Fibroblast of upper back skin (primary cell): ENCODE measurements around the gene PHPT1.
"Not testable (repeated sequence)": the region's sequence is repeated elsewhere in the genome, so short reads cannot be mapped to it uniquely, and the experiment has no call there.

ENCODE experiments used
- DNase-seq: peaks from one replicate; pipeline ENCODE4 v3.0.0-alpha.2; 2013

Gene PHPT1

DNA sequence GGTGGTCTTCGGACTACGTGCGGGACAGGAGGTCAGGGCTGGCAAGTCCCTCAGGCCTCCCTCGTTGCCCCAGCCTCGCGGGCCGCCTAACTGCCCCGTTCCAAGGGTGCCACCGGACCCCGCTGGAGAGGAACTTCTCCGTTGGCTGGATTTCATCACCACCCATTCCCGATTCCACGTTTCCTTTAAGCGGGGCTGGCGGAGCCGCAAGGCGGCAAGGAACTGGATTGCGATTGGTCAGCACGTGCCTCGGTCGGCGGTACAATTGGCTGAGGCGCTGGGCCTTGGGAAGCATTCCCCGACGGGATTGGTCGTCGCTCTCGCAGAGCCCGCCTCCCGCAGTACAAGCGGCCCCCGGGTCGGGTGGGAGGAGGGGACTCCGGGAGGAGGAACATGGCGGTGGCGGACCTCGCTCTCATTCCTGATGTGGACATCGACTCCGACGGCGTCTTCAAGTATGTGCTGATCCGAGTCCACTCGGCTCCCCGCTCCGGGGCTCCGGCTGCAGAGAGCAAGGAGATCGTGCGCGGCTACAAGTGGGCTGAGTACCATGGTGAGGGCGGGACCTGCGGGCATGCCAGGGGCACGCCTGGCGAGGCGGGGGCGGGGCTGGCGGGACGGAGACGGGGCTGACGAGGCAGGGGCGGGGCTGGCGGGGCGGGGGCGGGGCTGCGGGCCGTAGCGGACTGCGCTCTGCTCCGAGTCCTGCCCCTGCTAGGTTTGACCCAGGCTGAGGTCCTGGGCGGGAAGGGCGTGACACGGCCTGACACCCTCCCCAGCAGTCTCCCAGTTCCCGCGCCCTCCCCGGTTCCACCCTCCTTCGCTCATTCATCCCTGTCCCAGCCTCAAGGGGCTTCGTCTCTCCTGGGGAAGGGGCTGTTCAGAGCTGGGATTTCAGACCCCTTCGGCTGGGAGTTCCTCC is at the start of gene PHPT1:
Gene PHPT1 (plus strand): TSS at position 372 of the 922 bp plus-strand sequence. CDS start 22 bp downstream, at position 394.
- peak; percentile 99 for DNase-seq

DNA sequence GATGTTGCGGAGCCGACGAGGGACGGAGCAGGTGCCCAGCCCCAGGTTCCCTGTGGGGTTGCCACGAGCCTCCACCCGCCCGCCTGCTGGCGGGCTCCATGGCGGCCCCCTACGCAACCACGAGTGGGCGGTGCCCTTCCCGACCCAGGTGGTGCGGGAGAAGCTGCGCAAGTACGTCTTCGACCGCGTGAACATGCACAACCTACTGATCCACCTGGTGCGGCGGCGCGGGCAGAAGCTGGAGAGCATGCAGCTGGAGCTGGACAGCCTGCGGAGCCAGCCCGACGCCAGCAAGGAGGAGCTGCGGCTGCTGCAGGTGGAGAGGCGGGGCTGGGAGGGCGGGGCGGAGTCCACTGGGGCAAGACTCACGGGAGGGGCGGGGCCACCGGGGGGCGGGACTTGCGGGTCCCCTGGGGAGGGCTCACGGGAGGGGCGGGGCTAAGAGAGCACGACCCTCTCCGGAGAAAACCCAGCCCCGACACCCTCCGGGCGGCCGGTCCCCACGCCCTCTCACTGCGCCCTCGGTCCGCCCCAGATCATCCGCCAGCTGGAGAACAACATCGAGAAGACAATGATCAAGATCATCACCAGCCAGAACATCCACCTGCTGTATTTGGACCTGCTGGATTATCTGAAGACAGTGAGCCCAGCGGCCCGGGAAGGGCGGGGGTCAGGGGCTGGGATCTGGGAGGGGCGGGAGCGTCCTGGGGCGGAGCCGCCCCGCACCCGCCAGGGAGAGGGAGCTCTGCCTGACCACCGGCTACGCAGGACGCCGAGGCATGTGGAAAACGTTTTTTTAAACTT is 49.2 kb upstream of the PHPT1 start:
- no peak for DNase-seq

DNA sequence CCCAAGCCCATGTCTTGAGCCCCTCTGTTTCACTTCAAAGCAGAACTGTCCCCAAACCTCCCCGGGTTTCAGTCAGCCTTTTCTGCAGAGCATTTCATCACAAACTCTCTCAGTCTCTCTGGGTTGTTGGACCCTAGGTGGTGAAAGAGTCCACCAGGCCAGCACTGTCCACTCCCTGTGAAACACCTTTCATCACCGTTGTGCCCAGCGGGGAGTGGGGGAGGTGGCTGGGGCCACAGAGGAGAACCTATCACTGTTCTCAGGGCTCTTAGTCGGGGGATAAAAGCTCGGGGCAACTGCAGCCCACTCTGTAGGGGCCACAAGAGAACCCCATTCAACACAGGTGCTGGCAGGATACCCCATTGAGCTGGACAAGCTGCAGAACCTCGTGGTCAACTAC is 46.9 kb upstream of the PHPT1 start:
- no peak for DNase-seq

DNA sequence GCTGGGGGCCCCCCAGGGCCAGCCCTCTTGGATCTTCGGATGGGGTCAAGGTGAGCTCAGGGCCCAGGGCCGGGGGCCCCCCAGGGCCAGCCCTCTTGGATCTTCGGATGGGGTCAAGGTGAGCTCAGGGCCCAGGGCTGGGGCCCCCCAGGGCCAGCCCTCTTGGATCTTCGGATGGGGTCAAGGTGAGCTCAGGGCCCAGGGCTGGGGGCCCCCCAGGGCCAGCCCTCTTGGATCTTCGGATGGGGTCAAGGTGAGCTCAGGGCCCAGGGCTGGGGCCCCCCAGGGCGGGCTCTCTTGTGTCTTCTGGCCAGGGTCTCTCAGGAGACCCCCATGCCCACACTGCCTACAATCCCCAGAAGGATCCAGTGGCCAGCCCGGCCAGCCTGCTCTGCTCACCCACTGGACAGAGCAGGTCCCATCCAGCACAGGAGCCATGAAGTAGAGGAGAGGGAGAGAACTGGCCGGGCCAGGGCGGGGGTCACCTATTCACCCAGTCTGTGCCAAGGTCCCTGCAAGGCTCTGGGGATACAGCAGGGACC is 46.1 kb upstream of the PHPT1 start:
- DNase-seq, result not testable (repeated sequence)

DNA sequence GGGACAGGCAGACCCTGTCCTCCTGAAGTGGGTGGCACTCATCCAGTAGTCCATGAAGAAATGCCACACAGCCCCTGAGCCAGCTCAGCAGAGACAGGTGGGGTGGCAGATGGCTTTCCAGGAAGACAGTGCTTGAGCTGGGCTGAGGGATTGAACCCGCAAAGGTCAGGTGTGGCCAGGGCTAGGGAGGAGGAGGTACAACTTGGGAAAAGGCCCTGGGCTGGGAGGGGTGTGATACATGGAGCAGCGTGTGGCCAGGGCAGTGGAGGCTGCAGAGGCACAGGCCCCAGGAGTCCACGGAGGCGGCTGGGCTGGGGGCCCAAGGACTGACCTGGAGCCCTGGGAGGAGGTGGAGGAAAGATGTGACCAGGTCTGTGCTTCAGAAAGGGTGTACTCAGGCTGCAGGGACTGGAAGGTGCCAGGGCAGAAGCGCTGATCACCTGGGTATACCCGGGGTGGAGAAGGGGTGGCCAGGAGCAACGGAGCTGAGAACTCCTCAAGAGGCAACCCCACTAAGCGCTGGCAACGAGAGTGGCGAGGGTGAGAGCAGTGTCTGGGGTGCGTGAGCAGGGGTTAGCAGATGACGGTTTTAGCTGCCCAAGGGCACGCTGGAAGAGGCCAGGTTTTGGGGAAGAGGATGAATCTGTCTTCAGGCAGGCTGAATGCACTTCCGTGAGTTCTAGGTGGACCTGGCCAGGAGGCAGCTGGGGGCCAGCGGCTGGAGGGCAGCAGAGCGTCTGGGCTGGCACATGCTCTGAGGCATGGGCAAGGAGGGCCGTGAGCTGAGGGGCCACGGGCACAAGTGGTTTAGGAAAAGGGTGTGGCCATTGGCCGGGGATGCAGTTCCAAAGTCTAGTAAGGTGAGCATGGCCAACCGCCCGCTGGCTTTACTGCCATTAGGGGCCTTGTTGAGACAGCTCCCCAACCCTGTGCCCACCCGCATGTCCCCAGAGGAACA is 45.4 kb upstream of the PHPT1 start:
- DNase-seq, result no peak

DNA sequence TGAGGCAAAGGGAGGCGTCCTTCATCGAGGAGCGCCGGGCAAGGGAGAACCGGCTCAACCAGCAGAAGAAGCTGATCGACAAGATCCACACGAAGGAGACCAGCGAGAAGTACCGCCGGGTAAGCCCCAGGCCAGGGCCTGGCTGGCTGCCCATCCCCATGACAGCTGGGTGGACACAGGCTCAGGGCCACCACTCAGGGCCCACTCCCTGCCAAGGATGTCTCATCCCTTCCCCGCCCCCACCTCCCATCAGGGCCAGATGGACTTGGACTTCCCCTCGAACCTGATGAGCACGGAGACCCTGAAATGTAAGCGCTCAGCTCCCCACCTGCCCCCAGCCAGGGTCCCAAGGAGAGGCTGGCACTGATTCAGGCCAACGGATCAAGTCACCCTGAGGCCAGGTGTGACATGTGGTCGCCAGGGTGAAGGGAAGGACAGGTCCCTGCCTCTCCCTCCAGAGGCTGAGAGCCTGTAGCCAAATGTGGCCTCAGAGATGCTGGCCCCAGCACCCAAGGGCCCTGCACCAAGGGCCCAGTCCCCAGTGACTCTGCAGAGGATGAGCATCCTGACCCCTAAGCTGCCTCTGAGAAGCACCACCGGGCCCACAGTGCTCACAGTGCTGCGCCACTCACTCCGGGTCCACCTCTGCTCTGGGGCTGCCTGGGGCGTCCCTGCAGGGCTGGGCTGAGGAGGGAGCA is 44.6 kb upstream of the PHPT1 start:
- DNase-seq, result no peak

DNA sequence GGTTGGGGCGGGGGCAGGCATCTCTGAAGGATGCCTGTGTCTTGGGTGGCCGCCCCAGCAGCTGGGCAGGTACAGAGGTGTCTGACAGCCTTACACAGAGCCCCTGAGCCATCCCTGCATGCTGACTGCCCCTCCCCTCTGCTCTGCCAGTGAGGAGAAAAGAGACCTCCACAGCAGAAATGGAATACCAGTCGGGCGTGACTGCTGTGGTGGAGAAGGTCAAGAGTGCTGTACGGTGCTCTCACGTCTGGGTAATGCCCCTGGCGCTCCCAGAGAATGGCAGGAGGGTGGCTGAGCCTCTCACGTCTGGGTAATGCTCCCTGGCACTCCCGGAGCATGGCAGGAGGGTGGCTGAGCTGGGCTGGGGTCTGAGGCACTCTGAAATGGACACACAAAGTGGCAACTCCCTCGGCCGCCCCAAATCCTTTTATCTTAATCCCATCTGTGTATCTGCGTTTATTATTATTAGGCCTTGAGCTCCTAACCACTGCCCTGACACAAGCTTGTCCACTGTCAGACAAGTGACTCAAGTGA is 43.9 kb upstream of the PHPT1 start:
- DNase-seq, result no peak

DNA sequence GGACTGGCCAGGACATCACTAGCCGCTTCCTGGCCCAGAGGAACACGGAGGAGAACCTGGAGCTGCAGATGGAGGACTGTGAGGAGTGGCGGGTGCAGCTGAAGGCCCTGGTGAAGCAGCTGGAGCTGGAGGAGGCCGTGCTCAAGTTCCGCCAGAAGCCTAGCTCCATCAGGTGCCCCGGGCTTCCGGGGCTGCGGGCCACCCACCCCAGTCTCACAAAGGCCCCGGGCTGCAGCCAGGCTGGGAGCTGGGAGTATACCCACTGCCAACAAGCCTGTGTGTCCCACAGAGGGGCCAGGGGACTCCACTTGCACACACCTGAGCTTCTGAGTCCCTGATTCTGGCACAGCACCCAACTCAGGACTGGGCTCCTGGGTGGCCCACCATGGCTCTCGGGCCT is 43.1 kb upstream of the PHPT1 start:
- no peak for DNase-seq

DNA sequence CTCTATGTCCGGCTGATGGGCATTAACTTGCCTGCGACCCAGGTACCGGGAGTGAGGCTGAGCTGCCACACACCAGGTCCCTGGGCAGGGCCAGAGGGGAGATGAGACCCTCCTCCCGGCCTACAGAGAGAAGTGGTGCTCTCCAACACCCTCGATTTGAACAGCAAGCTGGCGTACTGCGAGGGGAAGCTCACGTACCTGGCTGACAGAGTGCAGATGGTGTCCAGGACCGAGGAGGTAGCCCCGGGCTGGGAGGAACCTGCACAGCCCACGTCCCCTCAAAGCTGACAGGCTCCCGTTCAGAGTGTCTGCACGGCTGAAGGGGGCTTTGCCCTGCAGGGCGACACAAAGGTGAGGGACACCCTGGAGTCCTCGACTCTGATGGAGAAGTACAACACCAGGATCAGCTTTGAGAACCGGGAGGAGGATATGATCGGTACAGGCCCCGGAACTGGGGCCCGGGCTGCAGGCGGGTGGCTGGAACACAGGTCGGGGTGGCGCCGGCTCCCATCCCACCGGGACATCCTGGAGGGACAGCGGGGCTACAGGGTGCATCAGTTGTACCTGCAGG is 42.5 kb upstream of the PHPT1 start:
- DNase-seq, result no peak

DNA sequence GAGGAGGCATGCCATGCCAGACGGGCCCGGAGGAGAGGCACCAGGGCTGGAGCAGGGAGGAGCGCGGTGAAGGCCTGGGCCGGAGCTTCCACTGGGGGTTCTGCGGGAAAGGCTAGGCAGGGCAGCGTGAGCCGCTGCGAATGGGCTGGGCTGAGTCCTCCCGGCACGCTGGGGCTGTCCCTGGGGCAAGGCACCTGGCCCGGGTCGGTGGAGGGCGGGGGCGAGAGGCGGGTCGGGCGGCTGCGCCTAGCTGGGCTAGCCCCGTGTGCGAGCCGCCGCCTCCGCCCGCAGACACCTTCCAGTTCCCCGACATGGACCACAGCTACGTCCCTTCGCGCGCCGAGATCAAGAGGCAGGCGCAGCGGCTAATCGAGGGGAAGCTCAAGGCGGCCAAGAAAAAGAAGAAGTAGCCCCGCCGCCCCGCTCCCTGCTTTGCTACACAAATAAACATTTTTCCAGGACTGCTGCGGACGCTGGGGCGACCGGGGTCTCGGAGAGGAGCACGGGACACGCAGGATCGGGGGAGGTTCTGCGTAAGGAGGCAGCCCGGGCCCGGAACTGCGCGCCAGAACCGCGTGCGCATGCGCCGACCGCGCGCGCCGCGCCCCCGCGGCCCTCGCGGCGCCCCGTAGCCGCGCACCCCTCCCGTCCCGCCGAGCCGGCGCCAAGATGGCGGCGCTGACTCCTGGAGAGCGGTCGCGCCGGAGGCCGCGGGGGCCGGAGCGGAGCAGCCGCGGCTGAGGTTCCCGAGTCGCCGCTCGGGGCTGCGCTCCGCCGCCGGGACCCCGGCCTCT is 41.7 kb upstream of the PHPT1 start, which contains the start of gene RABL6:
Gene RABL6 (plus strand): TSS at position 668 of the 794 bp plus-strand sequence. CDS start 249 bp downstream, outside the sequence.
- DNase-seq, result peak; percentile 67

DNA sequence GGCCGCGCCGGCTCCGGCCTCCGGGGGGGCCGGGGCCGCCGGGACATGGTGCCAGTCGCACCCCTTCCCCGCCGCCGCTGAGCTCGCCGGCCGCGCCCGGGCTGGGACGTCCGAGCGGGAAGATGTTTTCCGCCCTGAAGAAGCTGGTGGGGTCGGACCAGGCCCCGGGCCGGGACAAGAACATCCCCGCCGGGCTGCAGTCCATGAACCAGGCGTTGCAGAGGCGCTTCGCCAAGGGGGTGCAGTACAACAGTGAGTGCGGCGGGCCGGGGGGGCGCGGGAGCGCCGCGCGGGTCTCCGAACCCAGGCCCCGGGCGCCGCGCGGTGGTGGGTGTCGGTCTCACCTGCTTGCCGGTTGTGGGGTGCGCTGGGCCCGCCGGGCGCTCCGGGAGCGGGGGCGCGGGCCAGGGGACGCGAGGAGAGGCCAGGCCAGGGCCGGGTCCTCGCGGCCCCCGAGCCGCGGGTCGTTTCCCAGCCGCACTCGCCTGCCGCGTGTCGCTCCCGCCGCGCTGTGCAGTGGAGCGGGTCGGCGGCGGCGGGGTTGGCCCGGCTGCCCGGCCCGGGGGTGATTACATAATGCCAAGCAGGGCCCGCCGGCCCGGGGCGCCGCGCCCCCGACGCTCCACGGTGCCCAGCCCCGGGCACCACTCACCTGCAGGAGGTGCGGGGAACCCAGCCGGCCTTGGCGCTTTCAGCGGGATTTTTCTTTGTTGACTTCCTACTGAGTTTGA is 41.0 kb upstream of the PHPT1 start:
- DNase-seq, result no peak

DNA sequence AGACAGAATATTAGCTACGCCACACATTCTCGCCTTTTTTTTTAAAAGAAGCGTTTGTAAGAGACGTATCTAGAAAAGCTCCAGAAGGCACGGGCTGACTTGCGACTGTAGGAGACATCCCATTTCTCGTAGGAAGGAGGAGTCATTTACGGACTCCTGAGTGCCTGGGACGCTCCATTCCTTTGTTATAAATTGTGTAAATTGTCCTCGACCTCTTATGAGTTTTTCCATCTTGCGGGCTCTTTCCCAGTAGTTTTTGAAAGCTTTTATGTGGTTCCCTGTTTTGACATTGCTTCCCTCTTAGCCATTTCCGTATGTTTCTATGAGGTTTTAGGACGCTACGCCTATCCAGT is 40.4 kb upstream of the PHPT1 start:
- no peak for DNase-seq

DNA sequence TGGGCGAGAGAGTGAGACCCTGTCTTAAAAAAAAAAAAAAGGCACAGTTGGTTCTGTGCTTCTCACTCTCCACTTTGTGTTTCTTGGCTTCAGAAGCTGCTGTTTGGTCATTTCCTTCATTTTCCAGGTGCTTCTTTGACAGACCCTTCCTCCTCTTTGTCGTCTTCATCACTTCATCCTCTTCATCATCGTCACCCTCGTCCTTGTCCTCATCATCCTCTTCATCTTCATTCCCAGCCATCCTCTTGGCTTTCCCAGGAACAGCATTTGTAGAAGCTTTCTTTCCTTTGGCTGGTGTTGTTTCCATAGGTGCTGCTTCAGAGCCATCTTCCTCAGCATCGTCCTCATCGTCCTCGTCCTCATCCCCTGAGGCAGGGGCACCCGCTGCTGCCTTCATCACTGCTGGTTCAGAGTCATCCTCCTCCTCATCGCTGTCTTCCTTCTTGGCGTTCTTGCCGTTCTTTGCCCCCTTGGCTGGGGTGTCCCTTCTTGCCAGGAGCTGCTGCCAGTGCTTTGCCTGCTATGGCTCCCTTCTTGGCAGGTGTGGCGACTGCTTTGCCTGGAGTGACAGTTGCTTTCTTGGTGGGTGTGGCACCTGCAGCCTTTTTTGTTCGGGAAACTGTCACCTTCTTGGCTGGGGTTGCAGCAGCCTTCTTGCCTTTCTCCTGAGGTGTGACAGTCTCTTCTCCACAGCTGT is 34.3 kb upstream of the PHPT1 start:
- no peak for DNase-seq

DNA sequence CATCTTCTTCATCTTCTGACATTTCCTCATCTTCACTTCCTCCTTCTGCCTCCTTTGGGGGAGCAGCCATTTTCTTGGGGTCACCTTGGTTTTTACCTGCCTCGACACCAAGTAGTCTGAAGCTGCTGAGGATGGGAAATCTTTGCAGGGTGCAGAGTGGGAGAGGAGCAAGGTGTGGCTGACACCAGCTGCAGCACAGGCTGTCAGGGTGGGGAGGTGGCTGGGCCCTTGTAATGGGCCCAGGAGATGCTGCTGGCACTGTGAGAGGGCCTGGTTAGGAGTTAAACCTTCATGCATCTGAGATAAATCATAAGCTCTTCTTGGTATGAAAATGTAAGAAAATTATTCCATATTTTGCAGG is 33.8 kb upstream of the PHPT1 start:
- DNase-seq, result no peak

DNA sequence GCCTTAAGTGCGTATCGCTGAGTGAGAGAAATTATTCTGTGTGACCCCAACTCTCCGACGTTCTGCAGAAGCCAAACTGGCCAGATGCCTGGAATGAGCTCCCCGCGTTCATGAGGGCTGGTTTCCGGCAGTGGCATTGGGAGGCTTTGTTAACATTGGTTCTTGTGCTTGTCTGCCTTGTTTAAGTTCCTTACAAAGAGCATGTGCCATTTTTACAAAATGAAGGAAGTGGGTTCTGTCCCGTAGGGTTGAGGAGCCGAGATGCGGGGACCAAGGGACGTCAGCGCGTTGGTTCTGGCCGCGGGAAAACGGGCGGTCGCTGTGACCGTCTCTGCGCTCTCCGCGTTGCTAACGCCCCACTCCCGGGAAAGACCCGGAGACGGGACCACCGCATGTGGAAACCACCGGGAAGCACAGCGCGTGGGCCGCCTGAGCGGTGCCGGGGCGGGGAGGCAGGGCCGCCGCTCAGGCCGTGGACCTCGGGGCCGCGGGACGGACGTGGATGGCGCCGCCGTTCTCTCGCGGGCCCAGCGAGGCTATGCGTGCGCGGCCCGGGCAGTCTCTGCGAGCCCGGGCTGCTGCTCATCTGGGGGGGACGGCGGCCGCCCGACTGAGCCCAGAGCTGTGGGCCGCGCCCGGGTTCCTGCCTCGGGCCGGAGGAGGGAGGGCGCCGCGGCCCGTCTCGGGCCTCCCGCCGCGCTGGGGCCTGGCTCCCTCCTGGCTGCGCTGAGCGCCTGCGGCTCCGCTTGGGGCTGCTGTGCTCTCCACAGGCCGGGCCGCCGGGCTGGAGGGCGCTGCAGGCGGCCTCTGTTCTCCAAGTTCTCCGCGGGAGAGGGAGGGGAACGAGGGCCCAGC is 28.0 kb upstream of the PHPT1 start:
- DNase-seq, result peak; percentile 25

DNA sequence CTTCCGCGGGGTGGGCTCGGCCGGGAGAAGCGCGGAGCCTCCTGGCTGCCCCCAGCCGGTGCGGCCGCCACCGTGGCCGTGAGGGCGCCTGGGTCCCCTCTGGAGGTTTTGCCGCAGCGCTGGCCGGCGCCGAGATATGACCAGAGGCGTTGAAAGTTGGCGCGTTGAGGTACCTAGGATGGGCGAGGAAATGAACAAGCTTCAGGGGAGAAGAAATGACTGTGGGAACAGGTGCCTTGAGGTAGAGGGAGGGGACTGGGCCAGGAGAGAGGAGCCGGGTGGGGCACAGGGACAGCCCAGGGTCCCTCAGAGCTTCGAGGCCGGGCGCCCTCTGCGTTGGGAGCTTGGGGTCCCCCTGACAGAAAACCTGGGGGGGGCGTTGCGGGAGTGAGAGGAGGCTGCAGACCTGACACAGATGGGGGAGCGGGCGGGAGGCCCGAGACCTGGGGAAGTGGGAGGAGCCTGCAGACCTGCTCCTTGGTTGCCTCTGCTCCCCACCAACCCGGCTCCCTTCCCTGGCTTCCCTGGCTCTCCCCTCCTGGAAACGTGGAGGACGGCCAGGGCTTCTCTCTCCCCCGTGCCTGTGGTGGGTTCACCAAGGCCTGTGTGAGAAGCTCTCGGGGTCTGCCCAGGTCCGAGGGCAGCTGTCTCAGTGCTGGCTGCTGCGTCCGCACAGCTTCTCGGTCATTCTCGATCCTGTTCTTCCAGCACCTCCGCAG is 27.2 kb upstream of the PHPT1 start:
- no peak for DNase-seq
